Mammary epithelial cell (primary cell): ENCODE results near the gene MPZL1.

Experiments
- CTCF ChIP-seq, 2 donors: IDR thresholded peaks in 1 of 2; conservative IDR thresholded peaks in 1 of 2; 2 replicates each; pipeline ENCODE4 v1.5.1; 2011 to 2012; ENCODE audit warnings: inconsistent platforms in 2 of 2, low read length in 2 of 2, mild to moderate bottlenecking in 2 of 2, control low read depth in 1 of 2, low read depth in 1 of 2; ENCODE audit not compliant: insufficient read depth in 1 of 2; ENCODE audit errors: extremely low read depth in 1 of 2
- EZH2 ChIP-seq: IDR thresholded peaks from 2 replicates; pipeline ENCODE4 v1.6.1; 2012; ENCODE audit warnings: low read length, inconsistent platforms, borderline replicate concordance

DNA sequence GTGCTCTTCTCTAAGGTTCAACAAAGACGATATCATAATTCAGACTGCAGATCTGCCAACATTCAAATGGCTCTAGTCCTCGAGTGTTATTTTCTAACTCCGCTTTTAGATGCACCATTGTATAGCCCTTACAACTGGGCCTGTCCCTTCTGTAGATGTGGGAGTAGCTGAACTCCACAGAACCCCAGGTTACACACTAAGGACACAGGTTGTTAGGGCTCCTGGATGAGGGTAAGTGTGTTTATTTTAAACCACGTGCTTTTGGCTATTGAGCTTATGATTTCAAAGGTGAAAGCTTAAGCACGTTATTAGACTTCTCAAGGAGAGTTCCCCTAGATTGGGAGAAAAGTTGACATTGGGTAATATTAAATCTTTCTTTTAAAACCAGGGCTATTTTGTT, 64.7 kb downstream of the MPZL1 start:
- TF ChIP-seq CTCF (conservative IDR thresholded peaks at IDR 0.05 in 1 of 2, IDR thresholded peaks at IDR 0.05 in 1 of 2; ENCODE audit: extremely low read depth in 1 of 2, insufficient read depth in 1 of 2, low read depth in 1 of 2, low read length in 2 of 2): no peak
- no peak for TF ChIP-seq EZH2
